HG02798 (cell line): ENCODE data around the gene MXI1.
"Not testable (repeated sequence)": the region's sequence is repeated elsewhere in the genome, so short reads cannot be mapped to it uniquely, and the experiment has no call there.

Source experiments
- ATAC-seq: cut with Tn5 transposase; IDR thresholded peaks from one replicate; pipeline ENCODE4 v1.9.1; 2021; ENCODE audit warnings: mild to moderate bottlenecking; ENCODE audit not compliant: unreplicated experiment, poor library complexity

Gene MXI1

DNA sequence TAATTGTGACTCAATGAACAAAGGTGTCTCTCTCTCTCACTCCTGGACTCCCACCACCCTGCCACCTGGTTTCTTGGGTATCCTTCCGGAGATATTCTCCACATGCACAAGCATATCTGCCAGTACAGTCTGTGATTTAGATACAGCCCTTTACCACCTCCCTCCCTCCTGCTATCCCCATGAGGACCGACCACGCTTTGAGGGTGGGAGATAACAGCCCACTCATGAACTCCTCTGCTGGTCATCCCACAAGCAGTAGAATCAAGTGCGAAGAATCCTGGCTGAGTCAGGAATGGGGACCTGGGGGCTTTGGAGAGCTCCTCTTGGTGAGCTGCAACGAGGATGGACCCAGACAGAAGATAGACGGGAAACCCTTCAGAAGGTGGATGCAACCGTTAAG, 28.2 kb upstream of the MXI1 start:
- ATAC-seq, result no peak

DNA sequence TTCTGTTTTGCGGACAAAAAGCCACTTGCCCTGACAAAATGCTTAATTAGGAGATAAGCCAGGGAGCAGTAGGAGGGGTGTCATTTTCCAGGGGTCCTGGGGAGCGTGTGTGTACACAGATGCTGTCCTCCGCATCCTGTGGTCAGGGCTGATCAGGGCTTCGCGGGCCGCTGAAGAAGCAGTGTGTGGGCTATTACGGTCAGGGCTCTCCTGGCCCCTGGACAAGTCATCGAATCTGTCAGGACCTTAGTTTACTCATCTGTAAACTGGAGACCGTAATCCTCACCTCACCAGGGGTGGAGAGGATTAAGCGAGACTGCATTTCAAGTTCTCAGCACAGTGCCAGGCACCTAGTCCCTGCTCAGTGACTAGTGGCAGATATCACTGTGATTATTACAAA, 26.0 kb upstream of the MXI1 start:
- ATAC-seq, result no peak

DNA sequence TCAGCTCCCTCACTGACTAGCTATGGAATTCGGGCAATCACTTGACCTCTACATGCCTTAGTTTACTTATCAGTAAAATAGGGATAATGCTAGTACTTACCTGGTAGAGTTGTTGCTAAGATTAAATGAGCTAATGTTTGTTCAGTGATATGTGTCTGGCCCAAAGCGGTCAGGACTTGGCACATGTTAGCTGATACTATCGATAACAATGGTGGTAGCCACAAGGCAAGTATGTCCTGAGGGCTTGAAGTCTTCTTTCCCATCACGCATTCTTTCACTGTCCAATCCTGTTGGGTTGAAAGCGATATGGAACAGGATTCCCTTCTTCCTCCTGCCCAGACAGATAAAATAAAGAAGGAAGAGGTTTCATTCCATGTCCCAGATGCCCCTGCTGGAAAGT, 25.5 kb upstream of the MXI1 start:
- no peak for ATAC-seq

DNA sequence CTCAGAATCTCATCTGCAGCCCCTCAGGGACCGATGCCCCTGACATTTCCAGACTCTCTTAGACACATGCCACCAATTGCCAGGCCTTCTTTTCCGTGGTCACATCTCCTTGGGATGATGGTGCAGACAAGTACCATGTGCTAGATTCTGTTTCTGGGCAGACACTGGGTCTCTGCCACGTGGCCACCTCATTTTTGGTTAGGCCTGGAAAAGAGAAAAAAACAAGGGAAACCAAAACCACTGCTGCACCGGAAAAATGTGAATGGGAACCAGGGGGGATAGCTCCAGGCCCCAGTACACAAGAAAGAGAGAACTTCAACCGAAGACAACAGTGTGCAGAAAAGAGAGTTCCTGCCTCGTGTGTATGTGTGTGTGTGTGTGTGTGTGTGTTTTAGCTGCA, 23.0 kb upstream of the MXI1 start:
- no peak for ATAC-seq

DNA sequence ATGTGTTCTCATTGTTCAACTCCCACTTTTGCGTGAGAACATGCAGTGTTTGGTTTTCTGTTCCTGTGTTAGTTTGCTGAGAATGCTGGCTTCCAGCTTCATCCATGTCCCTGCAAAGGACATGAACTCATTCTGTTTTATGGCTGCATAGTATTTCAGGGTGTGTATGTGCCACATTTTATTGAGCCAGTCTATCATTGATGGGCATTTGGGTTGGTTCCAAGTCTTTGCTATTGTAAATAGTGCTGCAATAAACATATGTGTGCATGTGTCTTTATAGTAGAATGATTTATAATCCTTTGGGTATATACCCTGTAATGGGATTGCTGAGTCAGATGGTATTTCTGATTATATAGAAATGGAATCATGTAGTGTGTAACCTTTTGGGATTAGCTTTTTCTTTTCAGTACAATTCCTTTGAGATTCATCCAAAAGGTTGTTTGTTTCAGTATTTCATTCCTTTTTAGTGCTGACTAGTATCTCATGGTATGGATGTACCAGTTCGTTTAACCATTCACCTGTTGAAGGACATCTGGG, 21.7 kb upstream of the MXI1 start:
- ATAC-seq, result not testable (repeated sequence)

DNA sequence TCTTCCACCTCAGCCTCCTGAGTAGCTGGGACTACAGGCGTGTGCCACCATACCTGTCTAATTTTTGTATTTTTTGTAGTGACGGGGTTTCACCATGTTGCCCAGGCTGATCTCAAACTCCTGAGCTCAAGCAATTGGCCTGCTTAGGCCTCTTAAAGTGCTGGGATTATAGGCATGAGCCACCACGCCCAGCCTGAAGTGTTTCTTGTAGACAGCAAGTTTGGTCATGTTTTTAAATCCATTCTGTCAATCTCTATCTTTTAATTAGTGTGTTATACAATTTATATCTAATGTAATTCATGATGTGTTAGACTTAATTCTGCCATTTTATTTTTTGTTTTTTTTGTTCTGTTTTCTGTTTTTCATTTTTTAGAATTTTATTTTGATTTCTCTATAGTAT, 17.2 kb upstream of the MXI1 start:
- ATAC-seq, result no peak

DNA sequence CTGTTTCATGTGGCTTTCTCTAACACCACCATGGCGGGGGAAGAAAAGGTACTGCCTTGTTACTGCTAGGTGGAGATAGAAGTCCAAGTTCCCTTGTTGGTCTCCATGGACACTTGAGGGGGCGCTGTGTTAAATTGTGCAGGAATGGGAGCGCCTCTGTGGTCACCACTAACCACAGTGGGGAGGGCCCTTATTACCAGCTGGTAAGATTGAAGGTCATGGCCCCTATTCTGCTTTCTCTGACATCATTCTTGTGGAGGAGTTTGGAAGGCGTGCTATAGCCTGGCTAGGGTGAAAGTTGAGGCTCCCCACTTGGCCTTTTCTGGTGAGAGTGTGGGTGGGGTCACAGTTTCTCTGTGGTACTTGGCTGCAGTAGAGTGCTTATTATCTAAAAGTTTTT, 14.9 kb upstream of the MXI1 start:
- peak; percentile 82 for ATAC-seq

DNA sequence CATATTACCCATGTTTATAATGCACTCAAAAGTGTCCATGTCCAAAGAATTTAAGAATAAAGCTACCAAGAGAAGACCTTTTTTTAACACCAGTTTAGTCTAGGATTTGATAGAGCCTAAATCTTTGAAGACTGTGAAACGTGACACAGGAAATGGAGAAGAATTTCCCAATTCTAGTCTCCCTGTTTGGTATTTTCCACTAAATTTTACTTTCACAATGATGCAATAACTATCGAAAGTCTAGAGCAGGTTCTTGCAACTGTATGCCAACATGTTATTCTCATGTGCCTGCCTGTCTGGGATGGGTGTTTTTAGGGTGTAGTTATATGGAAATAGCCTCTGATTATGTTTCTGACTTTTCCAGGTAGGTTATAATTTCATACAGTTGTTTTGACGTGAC, 6.9 kb upstream of the MXI1 start:
- no peak for ATAC-seq

DNA sequence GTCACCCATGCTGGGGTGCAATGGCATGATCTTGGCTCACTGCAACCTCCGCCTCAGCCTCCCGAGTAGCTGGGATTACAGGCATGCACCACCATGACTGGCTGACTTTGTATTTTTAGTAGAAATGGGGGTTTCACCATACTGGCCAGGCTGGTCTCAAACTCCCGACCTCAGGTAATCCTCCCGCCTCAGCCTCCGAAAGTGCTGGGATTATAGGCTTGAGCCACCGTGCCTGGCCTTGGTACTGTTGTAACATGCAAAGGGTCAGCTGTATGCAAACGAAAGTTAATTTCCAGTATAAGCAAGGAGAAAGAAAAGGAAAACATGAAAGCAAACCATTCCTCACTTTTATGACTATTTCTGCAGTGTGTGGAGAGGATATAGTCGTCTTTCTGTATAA, 6.4 kb upstream of the MXI1 start:
- not testable (repeated sequence) for ATAC-seq

DNA sequence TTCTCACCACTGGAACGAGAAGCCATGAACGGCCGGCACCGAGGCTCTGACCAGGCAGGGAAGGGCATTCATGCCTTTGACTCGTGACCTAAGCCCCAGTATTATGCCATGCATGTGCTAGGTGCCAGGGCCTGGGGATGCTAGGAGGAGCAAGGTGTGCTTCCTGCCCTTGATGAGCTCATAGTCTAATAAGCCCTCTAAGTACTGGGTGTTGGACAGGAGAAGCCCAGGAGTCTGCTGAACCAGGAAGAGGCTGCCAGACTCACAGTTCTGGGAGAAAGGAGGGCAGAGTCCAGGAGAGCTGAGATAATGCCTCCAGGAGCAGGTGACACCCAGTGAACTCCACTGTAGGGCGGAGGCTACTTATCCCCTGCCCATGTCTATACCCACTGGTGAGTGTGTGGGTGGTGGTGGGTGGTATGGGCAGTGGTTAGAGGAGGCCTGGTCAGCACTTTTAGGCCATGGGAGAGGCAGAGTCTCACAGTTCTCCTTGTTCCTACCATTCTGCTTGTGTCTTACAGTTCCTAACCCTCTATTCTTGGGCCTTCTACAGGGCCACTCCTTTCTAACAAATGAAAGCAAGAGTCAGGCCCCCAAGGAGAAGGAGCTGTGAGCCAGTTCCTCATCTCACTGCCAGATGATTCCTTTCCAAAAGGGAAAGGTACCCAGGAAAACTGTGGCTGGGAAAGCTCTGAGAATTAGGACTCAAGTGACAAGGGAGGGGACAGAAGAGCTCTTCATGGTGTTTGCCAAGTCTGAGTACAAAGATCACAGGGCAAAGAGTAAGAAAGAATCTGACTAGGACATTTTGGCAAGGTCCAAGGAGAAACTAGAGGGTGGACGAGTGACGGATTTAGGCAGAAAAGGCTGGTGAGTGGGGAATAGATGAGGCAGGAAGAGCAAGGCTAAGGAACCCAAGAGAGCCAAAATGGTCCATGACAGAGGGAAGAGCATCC, 3.6 kb upstream of the MXI1 start:
- ATAC-seq, result no peak

DNA sequence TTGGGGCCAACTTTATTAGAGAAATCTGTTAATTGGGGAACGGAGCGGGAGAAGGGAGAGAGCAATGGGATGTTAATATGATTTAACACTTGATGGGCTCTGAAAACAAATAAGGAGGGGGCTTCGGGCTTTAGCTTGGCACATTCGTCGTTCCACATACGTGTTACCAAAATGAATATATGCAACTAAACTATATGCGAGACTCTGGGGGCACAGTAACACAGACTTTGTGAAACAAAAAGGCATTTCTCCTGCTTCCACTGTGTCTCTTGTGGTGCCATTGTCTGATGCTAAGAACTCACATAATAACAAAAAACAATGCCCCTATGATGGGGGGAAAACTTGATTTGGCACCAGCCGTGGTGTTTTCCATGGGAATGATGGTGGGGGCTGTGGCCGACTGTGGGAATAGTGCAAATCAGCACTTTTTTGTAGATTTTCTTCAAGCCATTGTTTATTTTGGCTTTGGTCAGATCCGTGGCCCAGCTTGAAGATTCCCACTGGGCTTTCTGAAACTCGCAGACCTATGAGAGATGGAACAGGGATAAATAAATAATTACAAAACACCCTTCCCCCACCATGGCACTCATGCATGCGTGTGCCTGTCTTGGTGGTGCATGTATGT, 2.2 kb upstream of the MXI1 start:
- no peak for ATAC-seq

DNA sequence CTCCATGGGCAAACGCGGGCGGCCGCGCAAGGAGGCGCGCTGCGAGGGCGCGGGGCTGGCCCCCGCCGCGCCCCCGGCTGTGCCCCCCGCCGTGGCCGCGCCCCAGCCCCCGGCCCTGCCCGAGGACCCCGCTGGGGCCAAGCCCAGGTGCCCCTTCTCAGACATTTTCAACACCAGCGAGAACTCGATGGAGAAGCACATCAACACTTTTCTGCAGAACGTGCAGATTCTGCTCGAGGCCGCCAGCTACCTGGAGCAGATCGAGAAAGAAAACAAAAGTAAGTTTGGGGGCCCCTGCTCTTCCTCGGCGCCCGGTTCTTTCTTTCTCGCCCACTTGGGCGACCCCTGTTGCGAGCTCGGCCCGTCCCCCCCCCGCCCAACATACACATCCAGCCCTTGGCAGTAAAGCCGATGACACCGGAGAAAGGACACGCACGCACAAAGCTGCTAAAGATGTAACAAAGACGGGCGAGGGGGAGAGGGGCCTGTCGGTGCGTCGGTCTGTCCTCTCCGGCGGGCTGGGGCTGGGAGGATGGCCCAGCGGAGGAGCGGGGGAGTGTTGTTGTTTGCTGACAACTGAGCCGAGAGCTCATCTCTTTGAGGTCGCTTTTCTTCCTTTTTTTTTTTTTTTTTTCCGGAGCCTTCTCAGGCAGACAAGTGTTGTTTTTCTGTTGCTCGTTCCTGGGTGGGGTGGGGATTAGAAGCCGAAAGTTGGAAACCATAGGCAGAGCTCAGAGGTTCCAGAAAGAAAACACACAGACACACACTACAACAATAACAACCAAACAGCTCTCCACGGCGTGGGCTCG, 604 bp downstream of the MXI1 start:
- no peak for ATAC-seq

DNA sequence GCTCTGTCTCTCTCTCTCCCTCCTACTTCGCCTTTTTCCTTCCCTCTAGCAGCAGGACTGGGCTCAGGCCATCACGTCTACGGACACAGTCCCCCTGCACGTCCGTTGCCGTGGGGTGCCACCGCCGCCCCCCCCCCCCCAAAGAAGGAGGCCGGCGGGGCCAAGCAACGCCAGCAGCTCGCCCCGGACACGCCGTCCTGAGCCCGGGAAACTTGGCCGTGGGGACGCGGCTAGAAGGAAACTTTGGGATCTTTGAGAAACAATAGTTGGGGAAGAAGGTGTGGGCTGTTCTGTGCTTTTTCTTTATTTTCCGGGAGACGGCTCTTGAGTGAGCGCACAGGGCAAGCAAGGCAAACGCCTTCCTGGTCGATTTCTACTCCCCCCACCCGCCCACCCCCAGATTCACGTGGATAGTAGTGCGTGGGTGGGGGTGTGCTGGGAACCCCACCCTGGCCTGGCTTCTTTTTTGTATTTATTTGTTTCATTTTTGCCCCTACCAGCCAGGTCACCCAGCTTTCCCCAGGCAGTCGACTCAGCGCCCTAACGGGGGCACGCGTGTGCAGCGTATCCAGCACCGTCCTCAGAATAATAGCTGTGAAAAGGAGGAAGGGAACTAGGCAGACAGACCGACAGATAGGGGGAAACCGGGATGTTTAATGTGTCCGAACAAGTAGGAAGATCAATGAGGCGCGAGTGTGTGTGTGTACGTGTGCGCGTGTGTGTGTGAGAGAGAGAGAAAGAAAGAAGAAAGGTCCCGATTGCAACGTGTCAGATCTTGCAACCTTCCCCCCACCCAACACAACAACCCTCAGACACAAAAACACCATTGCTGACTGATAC, 1.4 kb downstream of the MXI1 start:
- ATAC-seq, result no peak

DNA sequence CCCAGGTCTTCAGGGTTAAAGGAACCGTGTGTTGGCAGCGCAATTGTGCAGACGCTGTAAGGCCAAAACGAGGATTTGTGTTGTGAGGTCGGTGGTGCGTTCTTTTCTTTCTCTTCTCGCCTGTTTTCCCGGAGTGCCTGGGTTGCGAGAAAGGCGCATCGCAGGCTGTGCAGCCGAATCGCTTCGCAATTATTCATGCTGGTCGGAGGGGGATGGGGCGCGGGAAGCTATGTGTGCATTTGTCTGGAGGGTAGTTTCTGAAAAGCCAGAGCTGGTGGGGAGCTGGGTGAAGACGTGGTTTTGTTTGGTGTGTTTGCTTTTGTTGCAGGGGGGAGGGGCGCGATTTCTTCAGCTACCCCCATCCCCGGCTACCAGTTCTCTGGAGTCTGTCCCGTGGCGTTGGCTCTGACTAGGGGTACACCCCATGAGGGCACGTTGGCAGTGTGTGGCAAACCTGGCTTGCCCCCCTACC, 2.1 kb downstream of the MXI1 start:
- ATAC-seq, result no peak

DNA sequence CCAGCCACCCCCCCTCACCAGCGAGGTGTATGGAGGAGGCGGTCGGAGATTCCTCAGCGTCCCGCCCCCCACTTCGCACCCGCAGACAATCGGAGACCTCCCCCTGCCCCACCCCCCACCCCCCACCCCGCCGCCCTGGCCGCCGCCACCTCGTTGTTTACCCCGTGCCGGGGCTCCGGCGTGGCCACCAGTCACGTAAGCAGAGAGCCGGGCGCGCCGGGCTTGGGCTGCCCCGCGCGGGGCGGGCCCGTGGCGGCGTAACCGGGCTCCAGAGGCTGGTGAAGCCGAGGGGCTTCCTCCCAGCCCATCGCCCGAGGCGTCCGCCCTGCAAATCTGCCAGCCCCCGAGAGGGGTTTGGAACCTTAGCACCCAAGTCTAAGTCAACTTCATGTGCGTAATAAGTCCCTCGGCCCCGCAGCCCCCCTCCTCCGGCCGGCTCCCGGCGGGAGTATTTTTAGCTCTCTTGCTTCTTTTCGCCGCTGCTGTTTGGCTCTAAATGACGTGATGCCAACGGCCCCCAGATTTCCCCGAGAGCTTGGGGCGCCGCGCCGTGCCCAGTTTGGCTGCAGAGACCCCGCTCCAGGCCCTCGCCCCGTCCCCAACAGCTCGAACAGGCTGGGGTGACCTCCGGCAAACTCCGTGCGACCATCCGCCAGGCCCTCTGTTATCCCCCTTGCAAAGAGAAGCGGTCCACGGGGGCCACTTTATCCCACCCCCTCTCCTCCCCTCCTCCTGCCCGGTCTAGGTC, 2.7 kb downstream of the MXI1 start:
- ATAC-seq, result no peak

DNA sequence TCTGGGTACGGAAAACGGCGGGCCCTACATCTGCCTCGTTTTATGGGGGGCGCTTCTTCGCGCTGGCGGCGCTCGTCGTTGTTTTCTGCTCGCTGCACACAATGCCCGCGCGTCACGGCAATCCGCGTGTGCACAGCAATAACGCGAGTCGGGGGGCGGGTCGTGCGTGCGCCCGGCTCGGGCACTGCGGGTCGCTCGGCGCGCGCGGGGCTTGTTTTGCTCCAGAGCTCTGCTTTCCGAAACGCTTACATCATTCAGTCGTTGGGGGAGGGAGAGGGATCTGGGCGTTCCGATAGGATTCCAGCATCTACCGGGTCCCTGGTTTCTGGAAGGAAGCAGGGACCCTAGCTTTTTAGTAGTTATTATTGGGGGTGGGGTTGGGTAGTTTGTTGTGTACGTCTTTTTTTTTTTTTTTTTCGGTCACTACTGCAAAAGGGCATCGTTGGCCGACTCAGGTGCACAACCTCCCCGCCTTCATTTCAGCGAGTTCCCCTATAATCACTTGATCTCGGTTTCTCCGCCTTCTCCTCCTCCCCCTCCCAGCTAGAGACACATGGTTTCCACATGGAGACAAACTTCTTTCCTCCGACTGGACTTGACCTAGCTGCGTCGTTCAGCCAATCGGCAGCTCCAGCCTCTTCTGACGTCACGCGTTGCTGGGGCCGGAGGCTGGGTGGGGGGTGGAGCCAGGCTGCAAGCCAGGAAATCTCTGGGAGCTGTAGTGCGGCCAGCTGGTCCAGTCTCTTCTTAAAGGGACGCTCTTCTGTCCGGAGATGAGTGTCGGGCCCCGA, 3.5 kb downstream of the MXI1 start:
- peak; percentile 78 for ATAC-seq

DNA sequence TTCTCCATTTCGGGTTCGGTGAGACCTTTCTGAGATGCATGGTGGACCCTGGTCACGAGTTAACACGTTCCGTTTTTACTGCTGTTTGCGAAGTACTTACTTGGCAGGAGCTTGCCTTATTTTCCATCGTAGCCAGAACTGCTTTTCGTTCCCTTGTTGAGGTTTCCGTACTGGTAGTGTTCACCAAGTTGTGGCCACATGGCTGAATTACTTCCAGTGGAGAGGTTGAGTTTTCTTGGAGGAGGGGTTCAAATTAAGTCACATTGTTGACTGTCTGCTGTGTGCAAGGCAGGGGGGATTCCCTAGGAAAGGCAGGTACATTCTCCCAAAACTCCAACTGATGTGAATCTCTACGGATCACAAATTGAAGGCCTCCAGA, 4.0 kb downstream of the MXI1 start:
- no peak for ATAC-seq
